Measurements from ENCODE around the gene ABR.

ABR gene

DNA sequence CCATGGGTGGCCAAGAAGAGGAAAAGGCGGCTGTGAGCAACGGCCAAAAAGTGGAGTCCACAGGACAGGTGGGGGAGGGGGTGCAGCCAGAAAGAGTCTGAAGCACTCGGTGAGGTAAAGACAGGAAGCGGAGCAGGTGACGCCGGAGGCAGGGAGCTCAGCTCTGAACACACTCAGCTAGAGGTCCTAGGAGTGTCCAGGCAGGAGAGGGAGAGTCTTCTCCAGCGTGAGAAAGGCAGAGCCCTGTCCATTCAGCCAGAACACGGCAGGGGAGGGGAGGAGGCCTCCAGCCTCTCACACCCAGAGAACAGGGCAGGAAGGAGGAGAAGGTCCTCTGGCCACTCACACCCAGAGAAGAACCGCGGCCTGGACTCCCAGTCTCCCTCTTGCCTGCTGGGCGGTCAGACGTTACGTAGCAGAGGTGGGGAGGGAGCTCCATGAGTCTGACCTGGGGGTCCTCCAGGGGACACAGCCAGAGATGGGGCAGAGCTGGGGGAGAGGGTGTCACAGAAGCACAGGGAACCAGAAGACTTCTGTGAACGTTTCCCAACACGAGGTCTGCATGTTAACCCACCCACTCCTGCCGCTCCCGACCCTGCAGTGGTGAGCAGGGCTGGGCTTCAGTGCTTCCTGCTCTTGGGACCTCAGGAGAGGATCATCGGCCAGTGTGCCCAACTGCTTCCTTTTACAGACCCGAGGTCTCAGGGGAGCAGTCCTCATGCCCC, 89.2 kb downstream of the ABR start:
- TF ChIP-seq, protein P1, sequence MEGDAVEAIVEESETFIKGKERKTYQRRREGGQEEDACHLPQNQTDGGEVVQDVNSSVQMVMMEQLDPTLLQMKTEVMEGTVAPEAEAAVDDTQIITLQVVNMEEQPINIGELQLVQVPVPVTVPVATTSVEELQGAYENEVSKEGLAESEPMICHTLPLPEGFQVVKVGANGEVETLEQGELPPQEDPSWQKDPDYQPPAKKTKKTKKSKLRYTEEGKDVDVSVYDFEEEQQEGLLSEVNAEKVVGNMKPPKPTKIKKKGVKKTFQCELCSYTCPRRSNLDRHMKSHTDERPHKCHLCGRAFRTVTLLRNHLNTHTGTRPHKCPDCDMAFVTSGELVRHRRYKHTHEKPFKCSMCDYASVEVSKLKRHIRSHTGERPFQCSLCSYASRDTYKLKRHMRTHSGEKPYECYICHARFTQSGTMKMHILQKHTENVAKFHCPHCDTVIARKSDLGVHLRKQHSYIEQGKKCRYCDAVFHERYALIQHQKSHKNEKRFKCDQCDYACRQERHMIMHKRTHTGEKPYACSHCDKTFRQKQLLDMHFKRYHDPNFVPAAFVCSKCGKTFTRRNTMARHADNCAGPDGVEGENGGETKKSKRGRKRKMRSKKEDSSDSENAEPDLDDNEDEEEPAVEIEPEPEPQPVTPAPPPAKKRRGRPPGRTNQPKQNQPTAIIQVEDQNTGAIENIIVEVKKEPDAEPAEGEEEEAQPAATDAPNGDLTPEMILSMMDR (IDR thresholded peaks at IDR 0.05; ENCODE audit: low read depth, low read length, missing control alignments): no peak
- H3K4me3 ChIP-seq (ENCODE audit: low read depth, low read length): no peak overlapping the region
- in situ Hi-C loops (cut with HindIII; ENCODE audit: low sequenced_read_pairs): no loop called here
- no peak for DNase-seq (ENCODE audit: low read depth)

DNA sequence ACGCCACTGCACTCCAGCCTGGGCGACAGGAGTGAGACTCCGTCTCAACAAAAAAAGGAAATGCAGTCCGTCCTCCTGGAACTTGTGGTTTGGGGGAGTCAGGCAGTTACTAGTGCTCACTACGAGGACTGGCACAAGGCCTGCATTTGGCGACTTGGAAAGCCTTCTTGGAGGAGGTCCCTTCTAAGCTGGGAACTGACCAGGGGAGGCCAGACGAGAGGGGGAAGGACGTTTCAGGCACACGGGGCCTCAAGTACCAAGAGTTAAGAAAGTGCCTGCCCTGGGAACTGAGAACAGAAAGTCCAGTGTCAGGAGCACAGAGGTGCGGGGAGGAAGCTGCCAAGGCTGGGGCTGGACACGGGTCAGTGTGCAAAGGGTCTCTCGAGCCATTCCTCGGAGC, 89.9 kb downstream of the ABR start:
- in situ Hi-C loops (cut with HindIII; ENCODE audit: low sequenced_read_pairs): no loop called here
- no peak for DNase-seq (ENCODE audit: low read depth)
- H3K4me3 ChIP-seq (ENCODE audit: low read depth, low read length): no peak overlapping the region
- TF ChIP-seq, protein P1 (IDR thresholded peaks at IDR 0.05; ENCODE audit: low read depth, low read length, missing control alignments): no peak

DNA sequence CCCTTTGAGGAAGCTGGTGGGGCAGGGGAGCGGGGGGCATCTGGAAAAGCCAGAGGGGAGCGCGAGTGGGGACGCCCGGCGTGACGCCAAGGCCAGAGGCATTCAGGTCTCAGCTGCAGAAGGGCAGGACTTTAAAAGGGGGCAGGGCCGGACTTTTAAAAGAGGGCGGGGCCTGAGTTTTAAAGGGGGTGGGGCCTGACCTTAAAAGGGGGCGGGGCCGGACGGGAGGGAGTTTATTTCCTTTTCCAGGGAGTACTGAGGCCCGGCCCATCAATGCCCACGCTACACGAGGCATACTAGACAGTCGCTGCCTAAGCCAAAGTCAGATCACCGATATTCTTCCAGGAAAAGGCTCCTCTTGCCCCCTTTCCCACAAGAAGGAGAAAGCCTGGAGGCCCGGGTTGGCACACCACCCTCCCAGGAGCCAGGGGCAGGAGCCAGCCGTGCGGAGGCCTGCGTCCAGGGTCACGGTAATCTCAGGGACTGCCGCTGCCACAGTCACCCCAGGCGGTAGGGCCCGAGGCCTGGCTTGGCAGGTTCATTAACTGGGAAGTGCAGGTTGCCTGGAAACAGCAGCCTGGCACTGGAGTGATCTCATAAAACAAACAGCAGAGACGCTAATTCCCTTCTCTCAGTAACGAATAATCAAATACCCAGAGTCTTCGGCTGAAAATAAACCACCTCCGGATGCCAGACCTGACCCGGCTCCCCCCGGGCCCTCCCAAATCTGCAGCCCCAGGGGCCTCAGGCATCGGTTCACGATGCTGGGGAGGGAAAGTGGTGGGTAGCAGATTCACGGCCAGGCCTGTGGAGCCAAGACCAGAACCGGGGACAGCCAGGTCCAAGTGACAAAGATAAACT, 92.2 kb downstream of the ABR start:
- no peak overlapping the region for H3K4me3 ChIP-seq (ENCODE audit: low read depth, low read length)
- no peak for DNase-seq (ENCODE audit: low read depth)
- in situ Hi-C loops (cut with HindIII; ENCODE audit: low sequenced_read_pairs): no loop called here
- TF ChIP-seq, protein P1 (IDR thresholded peaks at IDR 0.05; ENCODE audit: low read depth, low read length, missing control alignments): no peak

DNA sequence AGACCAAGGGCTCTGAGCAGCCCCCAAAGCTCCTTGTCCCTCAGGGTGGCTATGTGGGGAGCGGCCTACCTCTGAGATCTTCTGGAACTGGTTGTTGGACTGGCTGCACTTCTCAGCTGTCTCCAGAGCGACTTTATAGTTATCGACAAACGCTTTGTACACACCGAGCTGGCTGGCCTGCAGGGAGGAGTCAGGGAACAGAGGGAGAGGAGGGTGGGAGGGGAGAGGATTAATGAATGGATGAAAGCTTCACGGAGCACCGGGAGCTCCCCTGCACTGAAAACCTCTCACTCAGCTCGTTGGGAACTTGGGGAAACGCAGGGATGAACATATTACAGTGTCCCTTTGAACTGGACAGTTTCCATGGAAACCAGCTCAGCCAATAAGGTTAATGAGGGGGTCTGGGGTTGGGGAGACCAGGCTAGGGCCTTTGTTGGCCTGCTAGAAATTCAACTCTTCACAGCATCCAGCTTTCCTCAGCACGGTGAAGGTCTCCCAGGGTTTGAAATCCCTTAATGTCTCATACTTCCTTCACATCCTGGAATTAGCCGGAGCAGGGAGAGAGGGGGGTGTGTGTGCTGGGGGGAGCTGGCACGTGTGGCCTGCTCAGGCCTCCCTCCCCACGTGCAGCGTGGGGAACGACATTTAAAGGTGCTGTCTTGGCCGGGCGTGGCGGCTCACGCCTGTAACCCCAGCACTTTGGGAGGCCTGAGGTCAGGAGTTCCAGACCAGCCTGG, 96.2 kb downstream of the ABR start:
- in situ Hi-C loops (cut with HindIII; ENCODE audit: low sequenced_read_pairs): loop anchor here (5.0 kb wide), 1 partner anchor 56 kb away; no protein-coding TSS in a partner anchor
- DNase-seq (ENCODE audit: low read depth): no peak
- TF ChIP-seq, protein P1 (IDR thresholded peaks at IDR 0.05; ENCODE audit: low read depth, low read length, missing control alignments): no peak

DNA sequence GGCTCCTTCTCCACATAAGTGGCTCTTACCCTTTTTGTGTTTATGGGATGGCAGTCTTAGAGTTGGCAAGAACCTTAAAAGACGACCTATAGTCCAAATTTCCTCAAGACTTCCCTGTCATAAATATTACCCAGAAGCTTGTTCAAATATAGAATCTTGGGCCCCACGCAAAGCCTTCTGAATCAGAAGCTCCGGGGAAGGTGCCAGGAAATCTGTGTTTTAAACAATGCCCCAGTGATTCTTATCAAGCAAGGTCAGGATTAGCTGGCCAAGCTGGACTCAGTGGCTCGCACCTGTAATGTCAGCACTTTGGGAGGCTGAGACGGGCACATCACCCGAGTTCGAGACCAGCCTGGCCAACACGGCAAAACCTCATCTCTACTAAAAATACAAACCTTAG, 97.2 kb downstream of the ABR start:
- TF ChIP-seq, protein P1 (IDR thresholded peaks at IDR 0.05; ENCODE audit: low read depth, low read length, missing control alignments): no peak
- in situ Hi-C loops (cut with HindIII; ENCODE audit: low sequenced_read_pairs): loop anchor here (5.0 kb wide), 1 partner anchor 55 kb away; no protein-coding TSS in a partner anchor

More for the DNA sequence above, 96.2 kb downstream of the ABR start:
- no peak overlapping the region for H3K4me3 ChIP-seq (ENCODE audit: low read depth, low read length)

More for the DNA sequence above, 97.2 kb downstream of the ABR start:
- no peak overlapping the region for H3K4me3 ChIP-seq (ENCODE audit: low read depth, low read length)
- DNase-seq (ENCODE audit: low read depth): peak; percentile 51
